Dedifferentiated amniotic fluid mesenchymal stem cell (primary cell): Measurements from ENCODE around the gene NIM1K.
"Not testable (repeated sequence)": the region's sequence is repeated elsewhere in the genome, so short reads cannot be mapped to it uniquely, and the experiment has no call there.

Experiments used
- DNase-seq: peaks from one replicate; pipeline ENCODE4 v3.0.0-alpha.2; 2016; ENCODE audit errors: extremely low spot score

Gene NIM1K

DNA sequence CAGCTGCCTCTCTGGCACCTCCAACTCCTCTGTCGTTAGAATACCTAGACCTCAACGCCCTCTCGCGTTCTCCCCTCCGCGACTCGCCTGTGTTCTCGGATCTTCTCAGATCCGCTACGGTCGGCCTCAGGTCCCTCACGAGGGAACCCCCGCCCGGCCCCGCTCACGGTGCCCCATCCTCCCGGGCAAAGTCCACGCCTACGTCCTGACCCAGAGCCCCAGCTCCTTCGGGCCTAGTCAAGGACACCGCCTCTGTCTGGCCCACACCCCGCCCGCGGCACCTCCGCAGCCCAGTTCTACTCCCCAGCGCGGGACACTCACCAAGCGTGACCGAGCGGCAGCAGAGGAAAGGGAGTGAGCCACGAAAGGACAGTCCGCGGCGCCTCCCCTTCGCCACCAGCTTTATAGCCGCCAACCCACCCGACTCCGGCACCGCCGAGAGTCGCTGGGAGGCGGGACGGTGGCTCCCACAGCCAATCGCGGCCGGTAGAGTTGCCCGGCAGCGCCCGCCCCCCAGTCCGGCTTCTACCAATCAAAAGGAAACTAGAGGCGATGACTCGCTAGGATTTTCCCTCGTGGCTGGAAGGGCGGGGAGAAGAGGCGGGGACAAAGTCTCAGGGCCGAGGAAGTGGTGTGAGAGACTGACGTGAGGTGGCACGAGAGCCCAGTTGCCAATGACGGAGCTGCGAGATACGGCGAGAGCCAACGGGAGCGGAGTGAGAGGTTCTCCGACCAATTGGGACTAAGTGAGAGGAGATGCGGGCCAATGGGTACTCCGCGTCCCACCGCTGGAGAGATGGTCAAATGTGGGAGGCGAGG is 121.2 kb downstream of the NIM1K start, which contains the start of gene HMGCS1:
TSS of gene HMGCS1 (minus strand) at position 378 of the 819 bp plus-strand sequence. CDS start 14,447 bp downstream, outside the sequence.
- peak; percentile 100 for DNase-seq

DNA sequence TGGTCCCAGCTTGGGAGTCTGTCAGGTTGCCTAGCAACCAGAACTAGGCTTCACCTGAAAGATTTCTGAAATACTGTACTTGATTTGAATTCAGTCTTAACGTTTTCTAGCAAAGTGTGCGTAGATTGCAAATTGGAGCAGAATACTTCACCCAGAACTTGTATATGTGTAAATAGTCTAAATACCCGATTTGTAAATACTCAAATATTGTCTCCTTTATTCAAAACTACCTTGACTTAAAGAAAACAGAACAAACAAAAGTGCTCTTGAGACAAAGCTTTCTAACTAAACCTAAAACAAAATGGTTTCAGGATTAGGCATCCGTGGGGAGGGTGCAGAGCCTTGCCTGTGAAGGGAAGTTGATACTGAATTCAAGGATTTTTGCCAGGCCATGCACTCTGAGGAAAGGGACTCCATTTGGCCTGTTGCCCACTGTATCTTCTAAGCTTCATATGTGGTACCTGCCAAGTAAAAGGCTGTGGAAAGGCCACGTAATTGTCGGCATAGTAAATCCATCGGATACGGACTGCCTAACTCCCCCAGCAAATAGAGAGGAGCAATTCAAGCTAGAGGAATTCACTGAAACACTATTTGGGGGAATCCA is 121.9 kb downstream of the NIM1K start:
- DNase-seq: no peak

DNA sequence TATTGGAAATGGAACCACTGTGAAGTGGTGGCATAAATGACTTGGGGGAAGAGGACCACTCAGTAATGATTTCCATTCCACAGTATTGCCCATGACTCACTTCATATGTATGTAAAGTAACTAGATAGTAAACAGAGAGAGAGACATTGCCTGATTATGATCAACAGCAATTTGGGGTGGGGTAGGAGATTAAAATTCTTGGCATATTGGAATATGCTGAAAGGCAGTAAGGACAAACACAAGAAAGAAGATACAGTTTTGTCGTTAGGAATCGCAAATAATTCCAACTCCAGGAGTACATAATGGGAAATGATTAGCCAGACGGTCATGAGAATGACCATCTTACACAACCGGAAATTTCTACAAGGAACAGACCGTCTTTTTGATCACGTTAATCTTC is 122.7 kb downstream of the NIM1K start:
- no peak for DNase-seq

DNA sequence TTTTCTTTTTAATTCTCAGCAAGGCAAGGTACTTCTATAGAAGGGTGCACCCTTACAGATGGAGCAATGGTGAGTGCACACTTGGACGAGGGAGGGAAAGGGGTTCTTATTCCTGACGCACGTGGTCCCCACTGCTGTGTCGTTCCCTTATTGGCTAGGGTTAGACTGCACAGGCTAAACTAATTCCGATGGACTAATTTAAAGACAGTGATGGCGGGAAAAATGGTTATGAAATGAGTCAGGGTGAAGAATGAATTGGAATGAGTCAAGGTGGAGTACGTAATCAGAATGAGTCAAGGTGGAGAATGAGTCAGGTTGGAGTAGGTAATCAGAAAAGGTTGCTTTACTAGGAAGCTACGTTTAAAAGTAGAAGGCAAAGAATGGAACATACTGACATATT is 123.2 kb downstream of the NIM1K start:
- DNase-seq: no peak

DNA sequence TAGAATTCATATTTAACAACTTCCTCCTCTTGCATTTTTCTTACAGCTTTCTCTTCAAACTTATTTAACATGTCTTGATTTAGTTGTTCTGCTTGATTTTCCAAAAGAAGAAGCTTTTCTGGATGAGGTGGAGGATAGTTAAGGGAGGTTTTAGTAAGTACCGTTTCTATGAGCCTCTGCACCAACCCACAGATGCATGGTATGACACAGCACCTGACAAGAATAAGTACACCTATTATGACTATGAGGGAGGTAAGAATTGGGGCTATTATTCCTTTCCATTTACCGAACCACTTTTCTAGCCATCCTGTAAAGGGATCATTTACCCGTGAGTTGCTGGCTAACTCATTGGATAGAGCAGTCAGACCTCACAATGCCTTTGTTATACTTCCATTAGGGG is 123.7 kb downstream of the NIM1K start:
- no peak for DNase-seq

DNA sequence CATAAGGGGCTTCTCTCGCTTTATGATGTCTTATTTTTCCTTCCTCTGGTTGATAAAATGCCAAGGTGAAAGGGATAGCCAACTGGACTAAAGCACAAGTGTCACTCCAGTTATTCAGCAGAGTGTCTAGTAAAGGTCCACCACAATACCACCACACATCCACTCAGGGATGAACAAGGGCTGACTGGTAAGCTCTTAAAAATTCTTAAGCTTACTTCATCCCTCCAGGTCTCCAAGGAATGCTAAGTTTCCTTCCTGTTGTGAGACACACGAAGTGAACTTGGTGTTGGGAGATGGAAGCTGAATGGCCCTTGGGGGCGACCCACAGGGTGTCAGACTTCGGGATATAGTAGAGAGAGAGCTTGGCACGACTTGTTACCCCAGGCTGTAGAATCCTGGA is 124.4 kb downstream of the NIM1K start:
- no peak for DNase-seq

DNA sequence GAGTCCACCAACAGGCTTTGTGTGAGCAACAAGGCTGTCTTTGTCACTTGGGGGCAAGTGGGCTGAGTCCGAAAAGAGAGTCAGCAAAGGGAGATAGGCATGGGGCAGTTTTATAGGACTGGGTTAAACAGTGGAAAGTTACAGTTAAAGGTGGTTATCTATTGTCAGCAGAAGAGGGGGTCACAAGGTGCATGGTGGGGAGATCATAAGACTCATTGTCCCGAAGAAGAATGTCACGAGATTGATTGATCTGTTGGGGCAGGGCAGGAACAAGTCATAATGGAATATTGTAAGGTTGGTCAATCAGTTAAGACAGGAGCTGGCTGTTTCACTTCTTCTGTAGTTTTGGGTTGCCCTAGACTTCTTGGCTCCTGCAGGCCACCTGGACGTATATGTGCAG is 128.8 kb downstream of the NIM1K start:
- DNase-seq: no peak

DNA sequence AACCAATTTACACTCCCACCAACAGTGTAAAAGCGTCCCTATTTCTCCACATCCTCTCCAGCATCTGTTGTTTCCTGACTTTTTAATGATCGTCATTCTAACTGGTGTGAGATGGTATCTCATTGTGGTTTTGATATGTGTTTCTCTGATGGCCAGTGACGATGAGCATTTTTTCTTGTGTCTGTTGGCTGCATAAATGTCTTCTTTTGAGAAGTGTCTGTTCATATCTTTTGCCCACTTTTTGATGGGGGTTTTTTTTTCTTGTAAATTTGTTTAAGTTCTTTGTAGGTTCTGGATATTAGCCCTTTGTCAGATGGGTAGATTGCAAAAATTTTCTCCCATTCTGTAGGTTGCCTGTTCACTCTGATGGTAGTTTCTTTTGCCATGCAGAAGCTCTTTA is 131.5 kb downstream of the NIM1K start:
- not testable (repeated sequence) for DNase-seq

DNA sequence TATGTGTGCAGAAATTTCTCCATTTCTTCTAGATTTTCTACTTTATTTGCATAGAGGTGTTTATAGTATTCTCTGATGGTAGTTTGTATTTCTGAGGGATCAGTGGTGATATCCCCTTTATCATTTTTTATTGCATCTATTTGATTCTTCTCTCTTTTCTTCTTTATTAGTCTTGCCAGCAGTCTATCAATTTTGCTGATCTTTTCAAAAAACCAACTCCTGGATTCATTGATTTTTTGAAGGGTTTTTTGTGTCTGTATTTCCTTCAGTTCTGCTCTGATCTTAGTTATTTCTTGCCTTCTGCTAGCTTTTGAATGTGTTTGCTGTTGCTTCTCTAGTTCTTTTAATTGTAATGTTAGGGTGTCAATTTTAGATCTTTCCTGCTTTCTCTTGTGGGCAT is 133.6 kb downstream of the NIM1K start:
- not testable (repeated sequence) for DNase-seq
